Parathyroid adenoma (tissue), 2 donors: ENCODE results near the gene ANXA1.
"Not testable (repeated sequence)": the region's sequence is repeated elsewhere in the genome, so short reads cannot be mapped to it uniquely, and the experiment has no call there.

Experiments
- H2AFZ ChIP-seq: fragments of 300-600 bp; sonication (generic); one replicate; pipeline ENCODE4 v1.7.0; 2017; ENCODE audit warnings: antibody characterized with exemption, mild to moderate bottlenecking
- H3K27ac ChIP-seq: fragments of 300-600 bp; sonication (generic); one replicate; pipeline ENCODE4 v1.7.0; 2017
- H3K27me3 ChIP-seq: fragments of 300-600 bp; sonication (generic); one replicate; pipeline ENCODE4 v1.7.0; 2017; ENCODE audit warnings: low read length; ENCODE audit not compliant: control insufficient read depth, insufficient read depth
- H3K36me3 ChIP-seq: fragments of 300-600 bp; sonication (generic); one replicate; pipeline ENCODE4 v1.7.0; 2017; ENCODE audit warnings: low read length; ENCODE audit not compliant: control insufficient read depth, insufficient read depth
- H3K4me1 ChIP-seq: fragments of 300-600 bp; sonication (generic); one replicate; pipeline ENCODE4 v1.7.0; 2017; ENCODE audit warnings: control low read depth
- H3K4me2 ChIP-seq: fragments of 300-600 bp; sonication (generic); one replicate; pipeline ENCODE4 v1.7.0; 2017; ENCODE audit warnings: low read length
- H3K4me3 ChIP-seq: fragments of 300-600 bp; sonication (generic); one replicate; pipeline ENCODE4 v1.7.0; 2017; ENCODE audit warnings: low read depth, low read length
- H3K79me2 ChIP-seq: fragments of 300-600 bp; sonication (generic); one replicate; pipeline ENCODE4 v1.7.0; 2017; ENCODE audit warnings: control low read depth
- H3K9ac ChIP-seq: fragments of 300-600 bp; sonication (generic); one replicate; pipeline ENCODE4 v1.7.0; 2017; ENCODE audit warnings: mild to moderate bottlenecking
- H3K9me3 ChIP-seq: fragments of 300-600 bp; sonication (generic); one replicate; pipeline ENCODE4 v1.7.0; 2017; ENCODE audit warnings: low read length; ENCODE audit not compliant: control insufficient read depth
- CTCF ChIP-seq: fragments of 300-600 bp; sonication (generic); IDR thresholded peaks from one replicate; pipeline ENCODE4 v1.7.0; 2017; ENCODE audit warnings: antibody characterized with exemption, mild to moderate bottlenecking
- donor health status: primary hyperparathyroidism.

Gene ANXA1

GRCh38 chr9:73182928-73183327 lies 31.3 kb downstream of the ANXA1 start:
- Histone ChIP-seq H3K79me2 (no peaks in the 10 kb centered on the region), H3K4me1 (no peaks in the 10 kb centered on the region), H2AFZ (no peak overlapping the region), H3K27me3 (no peaks in the 10 kb centered on the region), H3K36me3 (no peaks in the 10 kb centered on the region), H3K9me3 (no peaks in the 10 kb centered on the region), H3K4me3 (no peak overlapping the region), H3K27ac (no peak overlapping the region), H3K4me2 (no peak overlapping the region), H3K9ac (no peak overlapping the region)
- no peak for TF ChIP-seq CTCF

GRCh38 chr9:73183428-73183827 lies 31.8 kb downstream of the ANXA1 start:
- Histone ChIP-seq H3K79me2 (no peaks in the 10 kb centered on the region), H3K9me3 (no peaks in the 10 kb centered on the region), H3K27me3 (no peaks in the 10 kb centered on the region), H3K9ac (no peak overlapping the region), H3K36me3 (no peaks in the 10 kb centered on the region), H3K4me2 (no peak overlapping the region), H3K4me3 (no peak overlapping the region), H3K4me1 (no peaks in the 10 kb centered on the region), H2AFZ (no peak overlapping the region), H3K27ac (no peak overlapping the region)
- no peak for TF ChIP-seq CTCF

GRCh38 chr9:73183917-73184861 lies 32.5 kb downstream of the ANXA1 start:
- Histone ChIP-seq H3K27me3 (no peaks in the 10 kb centered on the region), H3K4me1 (no peaks in the 10 kb centered on the region), H3K36me3 (no peaks in the 10 kb centered on the region), H3K27ac (no peak overlapping the region), H2AFZ (no peak overlapping the region), H3K4me3 (no peak overlapping the region), H3K9me3 (no peaks in the 10 kb centered on the region), H3K9ac (no peak overlapping the region), H3K4me2 (no peak overlapping the region), H3K79me2 (no peaks in the 10 kb centered on the region)
- TF ChIP-seq CTCF = peak; percentile 40

- H3K79me2 ChIP-seq, H3K36me3 ChIP-seq, H3K9me3 ChIP-seq, H2AFZ ChIP-seq, H3K27ac ChIP-seq, H3K4me1 ChIP-seq, H3K9ac ChIP-seq, H3K27me3 ChIP-seq, H3K4me3 ChIP-seq, H3K4me2 ChIP-seq: not testable (repeated sequence)
Observed at GRCh38 chr9:73191109-73191508, 39.4 kb downstream of the ANXA1 start.

GRCh38 chr9:73194284-73194683 lies 42.6 kb downstream of the ANXA1 start:
- no peaks in the 10 kb centered on the region for H3K36me3 ChIP-seq
- H3K27ac ChIP-seq = no peak overlapping the region
- no peaks in the 10 kb centered on the region for H3K4me1 ChIP-seq
- no peak overlapping the region for H2AFZ ChIP-seq
- H3K27me3 ChIP-seq = no peaks in the 10 kb centered on the region
- H3K79me2 ChIP-seq = no peaks in the 10 kb centered on the region
- H3K9ac ChIP-seq = no peak overlapping the region
- no peaks in the 10 kb centered on the region for H3K9me3 ChIP-seq
- H3K4me2 ChIP-seq = no peak overlapping the region
- H3K4me3 ChIP-seq = no peak overlapping the region
- TF ChIP-seq CTCF = no peak
